PC-9 (cell line): Measurements from ENCODE around the gene FSIP2.

ENCODE experiments used
- EZH2 ChIP-seq: fragments of 200-600 bp; sonication (generic); IDR thresholded peaks from 2 replicates; pipeline ENCODE4 v1.8.0; 2017; ENCODE audit warnings: antibody characterized with exemption, low read depth
- TF ChIP-seq, protein P1 (sequence below): fragments of 200-600 bp; sonication (generic); conservative IDR thresholded peaks from 2 replicates; pipeline ENCODE4 v1.6.1; 2017; ENCODE audit warnings: mixed run types, antibody characterized with exemption, mild to moderate bottlenecking, moderate library complexity

DNA sequence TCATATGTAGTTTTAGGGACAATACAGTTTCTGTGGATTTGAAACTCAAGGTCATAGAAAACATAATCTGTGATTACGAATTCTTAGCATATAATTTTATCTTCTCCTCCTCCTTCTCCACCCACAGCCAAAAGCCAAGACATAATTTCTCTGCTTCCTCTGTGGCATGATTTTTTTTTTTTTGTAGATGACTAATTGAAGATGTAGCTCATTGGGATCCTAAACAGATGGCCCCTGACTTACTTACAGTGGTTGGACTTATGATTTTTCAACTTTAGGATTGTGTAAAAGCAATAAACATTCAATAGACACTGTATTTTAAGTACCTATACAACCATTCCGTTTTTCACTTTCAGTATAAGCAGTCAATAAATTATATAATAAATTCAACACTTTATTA is 42.3 kb downstream of the FSIP2 start:
- TF ChIP-seq, protein P1, sequence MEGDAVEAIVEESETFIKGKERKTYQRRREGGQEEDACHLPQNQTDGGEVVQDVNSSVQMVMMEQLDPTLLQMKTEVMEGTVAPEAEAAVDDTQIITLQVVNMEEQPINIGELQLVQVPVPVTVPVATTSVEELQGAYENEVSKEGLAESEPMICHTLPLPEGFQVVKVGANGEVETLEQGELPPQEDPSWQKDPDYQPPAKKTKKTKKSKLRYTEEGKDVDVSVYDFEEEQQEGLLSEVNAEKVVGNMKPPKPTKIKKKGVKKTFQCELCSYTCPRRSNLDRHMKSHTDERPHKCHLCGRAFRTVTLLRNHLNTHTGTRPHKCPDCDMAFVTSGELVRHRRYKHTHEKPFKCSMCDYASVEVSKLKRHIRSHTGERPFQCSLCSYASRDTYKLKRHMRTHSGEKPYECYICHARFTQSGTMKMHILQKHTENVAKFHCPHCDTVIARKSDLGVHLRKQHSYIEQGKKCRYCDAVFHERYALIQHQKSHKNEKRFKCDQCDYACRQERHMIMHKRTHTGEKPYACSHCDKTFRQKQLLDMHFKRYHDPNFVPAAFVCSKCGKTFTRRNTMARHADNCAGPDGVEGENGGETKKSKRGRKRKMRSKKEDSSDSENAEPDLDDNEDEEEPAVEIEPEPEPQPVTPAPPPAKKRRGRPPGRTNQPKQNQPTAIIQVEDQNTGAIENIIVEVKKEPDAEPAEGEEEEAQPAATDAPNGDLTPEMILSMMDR: no peak
- no peak for TF ChIP-seq EZH2
